Suprapubic skin (tissue), 3 donors: ENCODE measurements around the gene STAT1.
"Not testable (repeated sequence)": the region's sequence is repeated elsewhere in the genome, so short reads cannot be mapped to it uniquely, and the experiment has no call there.

Source experiments
- CTCF ChIP-seq, 2 donors: fragments of 200-600 bp in 1 of 2; fragments of 450-650 bp in 1 of 2; sonication (generic) in 1 of 2; IDR thresholded peaks; one replicate each; pipeline ENCODE4 v1.5.1; 2016 to 2019; ENCODE audit warnings: antibody characterized with exemption in 2 of 2, mild to moderate bottlenecking in 1 of 2, moderate library complexity in 1 of 2
- EP300 ChIP-seq: sonication (generic); formaldehyde crosslinking; IDR thresholded peaks from one replicate; pipeline ENCODE4 v1.6.1; 2017; ENCODE audit warnings: antibody characterized with exemption
- POLR2A ChIP-seq, 2 donors: fragments of 450-650 bp; IDR thresholded peaks; one replicate each; pipeline ENCODE4 v1.6.1; 2017; ENCODE audit warnings: antibody characterized with exemption in 2 of 2, mild to moderate bottlenecking in 2 of 2, moderate library complexity in 2 of 2

DNA sequence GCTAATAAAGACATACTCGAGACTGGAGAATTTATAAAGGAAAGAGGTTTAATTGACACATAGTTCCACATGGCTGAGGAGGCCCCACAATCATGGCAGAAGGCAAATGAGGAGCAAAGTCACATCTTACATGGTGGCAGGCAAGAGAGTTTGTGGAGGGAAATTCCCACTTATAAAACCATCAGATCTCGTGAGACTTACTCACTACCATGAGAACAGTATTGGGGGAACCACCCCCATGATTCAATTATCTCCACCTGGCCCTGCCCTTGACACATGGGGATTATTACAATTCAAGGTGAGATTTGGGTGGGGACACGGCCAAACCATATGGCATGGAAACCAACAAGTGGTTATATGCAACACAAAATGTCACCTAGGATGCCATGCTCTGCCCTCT, 18.7 kb downstream of the STAT1 start:
- not testable (repeated sequence) for TF ChIP-seq EP300; CTCF (IDR thresholded peaks at IDR 0.05); POLR2A (IDR thresholded peaks at IDR 0.05)
